Amniotic epithelial cell (primary cell): ENCODE measurements around the gene NINL.

ENCODE experiments used
- DNase-seq: peaks from one replicate; pipeline ENCODE4 v3.0.0-alpha.2; 2010; ENCODE audit warnings: low read depth

Gene NINL

DNA sequence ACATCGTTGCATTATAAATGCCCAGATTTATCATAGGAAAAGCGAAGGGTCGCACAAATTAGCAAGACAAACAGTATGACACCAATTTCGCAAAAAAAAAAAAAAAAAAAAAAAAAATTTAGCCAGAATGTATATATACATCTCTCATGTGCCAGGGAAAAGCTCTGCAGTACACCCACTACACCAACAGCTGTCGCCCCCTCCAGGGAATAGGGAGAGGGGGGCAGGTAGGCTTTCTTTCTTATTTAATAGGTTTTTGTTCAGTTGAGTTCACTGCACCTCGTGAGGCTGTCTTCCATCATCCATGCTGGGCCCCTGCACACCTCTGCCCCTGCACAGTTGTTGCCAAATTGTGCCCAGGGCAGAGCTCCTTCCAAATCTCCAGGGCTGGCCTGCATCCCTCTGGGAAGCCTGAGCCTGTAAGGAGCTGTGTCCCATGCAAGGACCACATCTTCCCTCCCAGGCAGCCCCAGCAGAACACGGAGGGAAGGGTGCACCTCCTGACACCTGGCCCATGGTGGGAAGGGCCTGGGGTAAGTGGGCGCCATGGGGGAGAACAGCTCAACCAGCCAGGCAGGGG is 85.4 kb downstream of the NINL start:
- DNase-seq = no peak

GRCh38 chr20:25499031-25499430 is 86.3 kb downstream of the NINL start:
- DNase-seq = no peak

GRCh38 chr20:25498280-25498606 is 87.1 kb downstream of the NINL start:
- no peak for DNase-seq

- DNase-seq = no peak
These were observed 87.6 kb downstream of the NINL start for GRCh38 chr20:25497586-25498279.

DNA sequence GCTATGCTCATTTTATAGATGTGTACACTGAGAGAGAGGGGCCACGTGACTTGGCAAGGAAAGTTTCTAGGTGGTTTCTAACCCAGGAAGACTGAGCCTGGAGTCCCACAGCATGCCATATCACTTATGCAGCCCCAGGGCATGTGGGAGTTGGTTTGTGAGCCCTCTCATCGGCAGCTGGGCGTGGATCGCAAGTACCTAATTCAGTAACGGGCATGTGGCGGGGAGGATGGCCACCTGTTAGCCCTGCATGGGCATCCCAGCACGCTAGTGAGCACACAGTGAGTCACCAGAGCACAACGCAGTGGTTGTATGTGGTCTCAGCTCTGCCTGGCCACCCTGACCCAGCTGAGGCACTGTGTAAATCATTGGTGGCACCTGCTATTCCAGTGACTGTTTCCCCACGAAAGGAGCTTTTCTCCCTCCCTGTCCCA is 88.3 kb downstream of the NINL start:
- DNase-seq = no peak

- no peak for DNase-seq
These were observed 89.0 kb downstream of the NINL start for GRCh38 chr20:25496165-25496967.

DNA sequence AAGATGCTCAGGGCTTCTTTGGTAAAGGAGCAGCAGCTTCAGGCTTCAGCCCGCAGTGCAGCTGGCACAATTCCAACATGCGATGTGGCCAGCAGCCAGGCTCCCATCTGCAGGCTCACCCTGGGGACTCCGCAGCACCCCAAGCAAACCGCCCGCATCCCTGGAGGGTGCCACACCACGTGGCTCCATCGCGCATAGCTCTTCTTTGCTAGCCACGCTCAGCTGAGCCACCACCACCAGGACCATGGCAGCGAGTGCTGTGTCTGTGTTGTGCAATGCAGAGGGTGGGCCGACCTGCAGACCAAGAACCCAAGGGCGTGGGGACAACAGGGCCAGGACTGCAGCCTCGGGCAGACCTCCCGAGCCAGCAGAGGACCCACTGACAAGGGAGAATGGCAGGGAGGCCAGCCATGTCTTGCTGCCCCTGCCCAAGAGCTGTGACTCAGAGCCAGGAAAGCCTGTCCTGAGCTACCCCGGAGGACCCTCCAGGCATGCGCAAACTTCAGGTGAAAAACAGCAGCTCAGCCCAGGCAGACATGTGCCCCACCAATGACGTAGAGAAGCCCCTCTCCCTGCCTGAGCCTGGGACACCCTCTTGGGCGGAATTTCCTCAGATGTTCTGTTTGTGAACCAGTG is 90.0 kb downstream of the NINL start:
- no peak for DNase-seq

- DNase-seq = no peak
These were observed 90.7 kb downstream of the NINL start for GRCh38 chr20:25494506-25495188.

DNA sequence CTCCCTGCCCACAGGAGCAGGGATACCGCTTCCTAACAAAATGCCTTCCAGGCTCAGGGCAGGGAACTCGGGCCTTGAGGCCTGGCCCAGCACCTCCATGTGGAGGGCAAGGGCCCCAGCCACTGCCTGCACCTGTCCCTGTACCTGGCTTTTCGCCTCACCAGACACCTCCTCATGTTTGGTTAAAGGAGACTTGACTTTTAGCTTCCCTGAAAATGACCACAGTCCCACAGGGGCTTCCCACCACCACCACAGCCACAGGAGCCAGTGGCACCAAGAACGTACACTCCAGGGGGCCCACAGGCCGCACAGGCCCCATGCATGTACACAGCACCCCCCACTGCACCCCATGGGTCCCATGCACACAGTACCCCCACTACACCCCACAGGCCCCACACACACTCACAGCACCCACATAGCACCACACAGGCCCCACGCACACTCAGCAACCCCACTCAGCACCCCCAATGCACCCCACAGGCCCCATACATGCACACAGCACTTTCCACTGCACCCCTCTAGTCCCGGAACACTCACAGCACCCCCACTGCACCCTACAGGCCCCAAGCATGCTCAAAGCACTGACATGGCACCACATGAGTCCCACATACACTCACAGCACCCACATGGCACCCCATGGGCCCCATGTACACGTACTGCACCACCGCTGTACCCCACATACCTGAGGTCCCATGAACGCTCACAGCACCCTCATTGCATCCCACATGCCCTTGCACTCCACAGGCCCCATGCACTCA is 91.4 kb downstream of the NINL start:
- no peak for DNase-seq

DNA sequence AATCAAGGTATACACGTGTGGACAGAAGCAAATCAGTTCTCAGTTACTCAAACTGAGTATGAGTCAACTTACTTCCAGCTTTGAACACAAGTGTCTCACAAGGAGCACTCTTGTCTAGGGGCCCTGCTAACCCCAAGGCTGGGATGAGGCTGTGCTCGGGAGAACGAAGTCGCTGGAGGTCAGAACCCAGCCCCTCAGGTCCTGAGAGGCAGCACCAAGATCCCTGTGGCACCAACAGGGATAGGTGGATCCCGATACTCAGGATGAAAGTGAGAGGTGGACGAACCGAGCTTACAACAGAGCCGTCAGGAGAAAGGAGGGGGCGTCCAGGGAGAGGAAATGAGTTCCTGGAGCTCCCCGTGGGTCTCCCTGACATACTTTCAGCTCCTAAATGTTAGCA is 92.2 kb downstream of the NINL start:
- peak; percentile 34 for DNase-seq

DNA sequence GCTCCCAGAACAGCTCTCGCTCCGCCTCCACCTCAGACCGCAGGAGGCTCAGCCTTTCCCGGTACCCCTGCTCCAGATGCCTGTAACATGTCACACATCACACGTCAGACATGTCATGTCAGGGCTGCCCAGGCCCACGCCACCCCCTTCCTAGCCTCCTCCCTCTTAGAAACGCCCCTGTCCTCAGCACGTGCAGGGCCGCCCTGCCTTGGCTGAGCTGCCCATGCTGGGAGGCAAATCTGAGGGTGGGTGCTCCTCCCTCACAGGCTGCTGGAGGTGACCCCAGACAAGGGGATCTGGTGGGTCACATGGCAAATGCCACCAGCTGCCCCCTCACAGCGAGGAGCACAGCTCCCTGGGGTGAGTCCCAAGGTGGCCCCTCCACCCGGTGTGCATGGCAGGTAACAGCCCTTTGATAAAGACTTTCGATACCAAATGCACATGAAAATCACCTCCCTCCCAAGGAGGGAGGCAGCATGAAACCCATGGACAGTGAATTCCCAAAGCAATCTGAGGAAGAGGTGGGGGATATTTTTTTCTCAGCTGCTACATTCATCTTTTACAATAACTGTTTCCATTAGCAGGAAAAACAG is 93.8 kb downstream of the NINL start:
- peak; percentile 21 for DNase-seq

DNA sequence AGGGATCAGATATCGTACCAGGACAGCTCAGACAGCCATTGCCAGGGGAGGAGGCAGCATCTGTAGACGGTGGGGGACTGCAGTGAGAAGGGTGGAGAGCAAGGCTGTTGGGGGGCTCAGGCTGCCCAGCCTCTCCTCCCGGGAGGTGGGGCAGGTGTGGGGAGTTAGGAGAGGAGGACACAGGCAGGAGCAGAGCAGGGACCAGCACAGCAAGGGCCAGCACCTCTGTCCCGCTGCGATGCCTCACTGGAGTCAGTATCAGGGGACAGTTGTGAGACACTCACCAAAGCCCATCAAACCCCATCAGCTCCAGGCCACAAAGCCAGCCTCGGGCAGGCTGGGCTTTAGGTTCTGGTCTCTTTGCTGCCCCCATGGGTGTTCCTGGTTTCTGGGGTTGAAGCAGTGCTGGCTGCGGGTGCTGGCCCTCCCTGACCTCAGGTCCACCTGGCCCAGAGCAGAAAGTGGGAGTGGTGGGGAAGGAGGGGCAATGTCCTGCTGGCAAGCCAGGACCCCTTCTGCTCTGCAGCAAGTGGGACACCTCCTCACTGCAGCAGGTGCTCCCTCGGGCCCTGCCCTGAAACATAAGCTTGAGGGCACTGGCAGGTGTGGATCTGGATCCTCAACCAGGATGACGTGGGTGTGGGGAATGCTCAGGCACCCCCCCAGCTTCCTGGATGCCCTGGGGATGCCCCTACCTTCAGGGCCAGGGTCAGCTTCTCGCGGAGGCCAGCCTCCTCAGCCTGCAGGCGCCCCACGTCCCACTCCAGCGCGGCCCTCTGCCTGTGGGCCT is 94.5 kb downstream of the NINL start:
- no peak for DNase-seq

DNA sequence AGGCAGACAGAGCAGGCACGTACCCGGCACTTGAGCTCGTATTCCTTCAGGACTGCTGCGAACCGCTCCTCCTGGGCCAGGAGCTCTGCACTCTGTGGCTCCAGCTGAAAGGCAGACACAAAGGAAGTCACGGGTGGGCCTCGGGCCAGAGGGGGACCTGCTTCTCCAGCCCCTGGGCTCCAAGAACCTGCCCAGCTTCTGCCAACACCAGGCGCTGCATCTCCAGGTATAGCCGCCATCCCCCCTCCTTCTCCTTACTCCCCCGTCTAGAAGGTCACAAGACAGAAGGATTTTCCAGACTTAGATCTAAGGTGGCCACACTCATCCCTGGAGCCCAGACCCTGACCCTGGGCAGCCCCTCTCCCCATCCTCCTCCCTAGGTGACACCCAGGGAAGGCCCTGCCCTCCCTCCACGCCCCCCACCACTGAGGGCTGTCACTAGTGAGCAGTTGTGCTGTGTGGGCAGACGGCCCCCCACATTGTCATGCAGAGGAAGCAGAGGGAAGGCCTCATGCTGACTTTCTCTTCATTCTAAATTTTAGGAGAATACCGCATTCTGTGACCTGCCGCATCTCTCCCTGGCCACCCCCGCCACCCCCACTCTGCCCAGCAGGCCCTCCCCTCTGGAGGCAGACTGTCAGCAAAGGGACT is 96.0 kb downstream of the NINL start:
- DNase-seq = no peak

- DNase-seq = no peak
These were observed 97.4 kb downstream of the NINL start for GRCh38 chr20:25487975-25488374.

DNA sequence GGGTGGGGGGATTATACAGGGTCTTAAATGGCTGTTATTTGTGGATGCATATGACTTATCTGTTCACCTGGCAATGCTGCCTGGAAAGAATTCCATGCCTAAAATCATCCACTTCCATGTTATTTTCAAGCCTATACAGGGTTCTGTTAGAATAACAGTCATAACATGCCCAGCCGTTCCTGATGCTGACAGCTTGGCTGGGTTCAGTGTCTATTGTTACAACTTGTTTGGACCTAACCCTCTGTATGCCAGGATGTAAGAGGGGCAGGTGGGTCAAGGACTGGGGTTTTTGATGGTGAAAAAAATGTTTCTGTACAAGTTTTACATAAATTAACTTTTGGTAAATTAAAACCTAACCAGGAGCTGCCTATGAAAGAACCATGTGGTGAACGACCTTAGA is 98.0 kb downstream of the NINL start:
- no peak for DNase-seq

- no peak for DNase-seq
These were observed 99.0 kb downstream of the NINL start for GRCh38 chr20:25486377-25486776.

DNA sequence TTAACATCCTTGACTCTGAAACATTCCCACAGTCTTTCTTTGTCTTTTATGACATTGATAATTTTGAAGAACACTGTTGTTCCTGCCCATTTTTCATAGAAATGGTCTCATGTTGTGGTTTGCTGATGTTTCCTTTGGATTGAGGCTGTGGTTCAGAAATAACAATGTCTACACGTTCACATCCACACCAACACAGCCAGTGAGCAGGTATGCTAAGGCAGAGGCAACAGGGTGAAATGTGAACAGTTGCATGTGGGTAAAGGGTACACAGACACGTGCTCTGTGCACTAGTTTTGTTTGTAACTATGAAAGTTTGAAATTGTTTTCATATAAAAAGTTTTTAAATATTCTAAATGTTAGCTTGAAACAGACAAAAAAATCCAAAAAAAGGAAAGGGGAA is 99.5 kb downstream of the NINL start:
- DNase-seq = no peak

DNA sequence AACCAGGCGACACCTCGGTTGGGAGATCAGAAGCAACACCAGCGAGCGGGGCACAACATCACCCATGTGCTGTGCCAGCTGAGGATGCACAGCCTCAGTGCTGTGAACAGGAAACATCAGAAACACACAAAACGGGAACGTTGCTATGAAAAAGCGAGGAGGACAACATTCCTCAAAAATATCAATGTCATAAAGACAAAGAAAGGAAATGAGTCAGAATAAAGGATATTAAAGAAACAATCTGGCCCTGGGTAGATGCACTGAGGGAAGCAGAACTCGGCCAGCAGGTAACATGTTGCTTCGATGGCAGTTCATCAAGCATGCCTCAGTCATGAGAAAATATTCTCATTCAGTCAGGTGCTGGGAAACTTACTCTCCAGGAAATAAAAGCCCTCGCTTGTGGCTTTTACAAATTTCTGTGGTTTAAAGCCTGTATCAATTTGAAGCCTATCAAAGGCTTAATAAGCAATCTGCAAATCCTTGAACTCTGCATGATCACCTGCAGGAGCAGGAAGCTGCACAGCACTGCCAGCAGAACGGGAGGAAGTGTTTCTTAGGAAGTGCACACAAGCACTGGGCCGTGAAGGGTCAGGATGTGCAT is 100.3 kb downstream of the NINL start:
- DNase-seq = no peak

DNA sequence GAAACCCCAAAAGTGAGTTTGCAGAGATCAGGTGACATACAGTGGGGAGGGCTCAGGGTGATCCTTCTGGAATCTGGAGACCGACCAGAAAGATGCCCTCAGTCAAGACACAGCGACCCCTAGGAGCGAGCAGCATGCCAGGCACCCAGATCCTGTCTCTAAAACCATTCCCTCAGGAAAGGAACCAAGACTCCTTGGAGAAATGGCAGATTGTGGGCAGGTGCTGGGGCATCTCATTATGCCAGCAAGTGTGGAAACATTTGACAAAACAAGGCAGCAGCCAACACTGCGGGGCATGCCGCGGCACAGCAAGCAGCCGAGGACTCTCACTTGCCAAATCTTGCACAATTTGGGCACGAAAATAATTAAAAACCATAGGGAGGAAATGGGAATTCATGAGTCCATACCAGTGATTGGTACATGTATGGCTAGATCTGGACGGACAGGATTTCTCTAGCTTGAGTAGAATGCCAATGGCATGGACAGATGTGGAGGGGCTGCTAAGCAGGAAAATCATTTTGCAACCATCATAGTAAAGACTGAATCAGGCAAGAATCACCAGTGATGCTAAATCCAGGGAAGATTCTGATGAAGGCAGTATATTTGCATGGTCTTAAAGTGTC is 101.0 kb downstream of the NINL start:
- DNase-seq = no peak
